ENCODE data around the gene MAP1LC3A.

MAP1LC3A gene

DNA sequence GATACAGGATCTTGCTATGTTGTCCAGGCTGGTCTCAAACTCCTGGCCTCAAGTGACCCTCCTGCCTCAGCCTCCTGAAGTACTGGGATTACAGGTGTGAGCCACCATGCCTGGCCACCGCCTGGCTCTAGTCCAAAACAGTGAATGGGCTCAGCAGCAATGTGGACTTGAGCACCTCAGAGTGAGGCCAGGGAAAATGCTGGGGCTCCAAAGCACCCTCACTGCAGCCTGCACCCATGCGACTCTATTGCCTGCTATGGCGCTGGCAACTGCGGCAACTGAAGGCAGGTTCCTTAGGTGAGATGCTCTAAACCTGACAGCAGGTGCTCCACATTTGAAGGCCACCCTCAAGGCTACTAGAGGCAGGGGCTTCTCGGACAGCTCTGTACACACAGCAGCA is 26.5 kb downstream of the MAP1LC3A start:
- DNase-seq (ENCODE audit: low read depth, low spot score) = no peak
- H3K27ac ChIP-seq = no peak overlapping the region
- H3K36me3 ChIP-seq (ENCODE audit: insufficient read depth, low read length) = peaks cover 6% of the 10 kb centered on the region
- TF ChIP-seq EZH2 (IDR thresholded peaks at IDR 0.05) = no peak
- no peak for TF ChIP-seq FOXP2 (optimal IDR thresholded peaks at IDR 0.05; ENCODE audit: control extremely low read depth, extremely low read length, insufficient read depth)
- no peak for TF ChIP-seq POLR2AphosphoS5 (IDR thresholded peaks at IDR 0.05; ENCODE audit: borderline replicate concordance, low read depth, low read length)
- no peak overlapping the region for H3K4me3 ChIP-seq
- no peaks in the 10 kb centered on the region for H3K9me3 ChIP-seq (ENCODE audit: low read depth, low read length)
- H3K9ac ChIP-seq (ENCODE audit: insufficient read length) = no peak overlapping the region

DNA sequence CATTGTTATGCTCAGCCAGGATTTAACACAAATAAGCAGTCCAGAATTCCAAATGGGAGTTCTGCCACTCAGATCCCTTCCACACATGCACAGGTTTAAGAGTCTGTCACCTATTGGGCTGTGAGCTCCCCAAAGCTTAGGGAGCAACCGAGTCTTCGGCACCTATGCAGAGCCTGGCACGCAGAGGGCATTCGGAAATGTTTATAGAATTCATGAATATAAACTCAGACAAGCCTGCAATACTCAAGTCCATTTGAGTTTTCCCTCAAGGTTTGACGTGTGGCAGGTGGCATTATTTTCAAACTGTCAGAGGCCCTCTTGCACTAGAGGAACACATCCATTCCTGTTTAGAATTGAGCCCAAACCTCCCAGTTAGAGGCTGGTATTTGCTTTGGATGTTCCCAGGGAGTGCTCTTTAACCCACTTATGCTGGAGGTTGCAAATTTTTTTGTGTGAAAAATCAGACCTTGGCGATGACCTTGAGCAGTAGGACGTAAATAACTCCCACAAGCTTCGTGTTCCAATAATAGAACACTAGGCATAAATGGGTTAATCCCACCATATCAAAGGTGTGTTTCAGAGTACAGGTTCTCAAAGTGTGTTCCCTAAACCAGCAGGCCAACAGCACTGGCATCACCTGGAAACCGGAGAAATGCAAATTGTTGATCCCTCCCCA is 28.1 kb downstream of the MAP1LC3A start:
- Histone ChIP-seq H3K9ac (ENCODE audit: insufficient read length) (no peak overlapping the region), H3K4me3 (no peak overlapping the region), H3K36me3 (ENCODE audit: insufficient read depth, low read length) (peaks cover 6% of the 10 kb centered on the region), H3K9me3 (ENCODE audit: low read depth, low read length) (no peaks in the 10 kb centered on the region), H3K27ac (no peak overlapping the region)
- TF ChIP-seq POLR2AphosphoS5 (IDR thresholded peaks at IDR 0.05; ENCODE audit: borderline replicate concordance, low read depth, low read length) = no peak
- no peak for TF ChIP-seq EZH2 (IDR thresholded peaks at IDR 0.05)
- no peak for TF ChIP-seq FOXP2 (optimal IDR thresholded peaks at IDR 0.05; ENCODE audit: control extremely low read depth, extremely low read length, insufficient read depth)
- DNase-seq (ENCODE audit: low read depth, low spot score) = no peak

DNA sequence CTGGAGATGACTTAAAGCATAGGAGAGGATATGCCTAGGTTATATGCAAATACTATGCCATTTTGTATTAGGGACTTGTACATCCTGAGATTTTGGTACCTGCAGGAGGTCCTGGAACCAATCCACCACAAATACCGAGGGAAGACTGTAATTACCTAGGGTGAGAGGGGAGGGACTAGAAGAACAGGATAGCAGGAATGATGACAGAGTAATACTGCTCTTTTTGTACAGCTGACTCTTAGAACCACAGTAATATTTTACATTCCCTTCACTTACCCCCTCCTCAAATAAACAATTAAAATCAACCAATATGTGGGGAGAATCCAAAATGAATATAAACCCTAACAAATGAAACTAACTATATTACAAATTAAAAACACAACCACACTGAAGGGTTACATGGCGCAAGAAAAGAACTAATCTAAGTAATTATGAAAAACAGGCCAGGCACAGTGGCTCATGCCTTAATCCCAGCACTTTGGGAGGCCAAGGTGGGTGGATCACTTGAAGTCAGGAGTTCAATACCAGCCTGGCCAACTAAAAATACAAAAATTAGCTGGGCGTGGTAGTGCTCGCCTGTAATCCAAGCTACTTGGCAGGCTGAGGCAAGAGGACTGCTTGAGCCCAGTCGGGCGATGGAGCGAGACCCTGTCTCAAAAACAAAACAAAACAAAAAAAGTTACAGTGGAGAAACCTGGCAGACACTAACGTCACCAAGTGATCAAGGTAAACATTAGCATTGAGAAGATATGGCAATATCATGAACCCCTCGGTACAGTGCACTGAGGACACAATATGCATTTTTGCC is 37.1 kb downstream of the MAP1LC3A start:
- DNase-seq (ENCODE audit: low read depth, low spot score) = no peak
- no peak for TF ChIP-seq FOXP2 (optimal IDR thresholded peaks at IDR 0.05; ENCODE audit: control extremely low read depth, extremely low read length, insufficient read depth)
- TF ChIP-seq EZH2 (IDR thresholded peaks at IDR 0.05) = no peak
- TF ChIP-seq POLR2AphosphoS5 (IDR thresholded peaks at IDR 0.05; ENCODE audit: borderline replicate concordance, low read depth, low read length) = no peak
- H3K9ac ChIP-seq (ENCODE audit: insufficient read length) = no peak overlapping the region
- no peaks in the 10 kb centered on the region for H3K9me3 ChIP-seq (ENCODE audit: low read depth, low read length)
- H3K36me3 ChIP-seq (ENCODE audit: insufficient read depth, low read length) = no peaks in the 10 kb centered on the region
- H3K27ac ChIP-seq = no peak overlapping the region
- H3K4me3 ChIP-seq = no peak overlapping the region

DNA sequence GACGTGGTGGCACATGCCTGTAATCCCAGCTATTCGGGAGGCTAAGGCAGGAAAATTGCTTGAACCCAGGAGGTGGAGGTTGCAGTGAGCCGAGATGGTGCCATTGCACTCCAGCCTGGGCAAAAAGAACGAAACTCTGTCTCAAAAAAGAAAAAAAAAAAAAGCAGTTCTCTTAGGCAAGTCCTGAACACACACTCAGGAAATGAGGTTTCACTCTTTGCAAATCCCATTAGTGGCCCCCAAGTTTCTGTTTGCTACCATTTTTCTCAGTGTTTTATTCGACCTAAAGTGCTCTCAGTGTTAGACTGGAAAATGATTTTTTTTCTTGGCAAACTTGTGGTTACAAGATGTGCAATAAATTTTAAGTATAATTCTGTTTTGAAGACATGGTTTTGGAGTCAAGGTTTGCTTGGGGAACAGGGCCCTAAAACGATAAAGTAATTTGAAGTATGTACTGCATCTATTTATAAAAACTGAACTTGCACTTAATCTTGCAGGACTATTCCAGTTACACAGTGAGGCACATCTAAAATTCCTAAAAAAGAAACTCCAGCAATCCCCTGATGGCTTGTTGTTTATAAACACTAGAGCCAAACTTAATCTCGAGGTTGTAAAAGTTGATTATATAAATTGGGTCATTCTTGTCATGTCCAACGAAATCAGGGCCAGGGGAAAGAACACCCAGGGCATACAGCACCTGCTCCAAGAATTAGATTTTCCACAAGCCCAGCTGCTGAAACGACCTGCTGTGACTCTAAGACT is 42.6 kb downstream of the MAP1LC3A start:
- Histone ChIP-seq H3K27ac (no peak overlapping the region), H3K9me3 (ENCODE audit: low read depth, low read length) (no peaks in the 10 kb centered on the region), H3K4me3 (no peak overlapping the region), H3K36me3 (ENCODE audit: insufficient read depth, low read length) (no peaks in the 10 kb centered on the region), H3K9ac (ENCODE audit: insufficient read length) (no peak overlapping the region)
- no peak for TF ChIP-seq POLR2AphosphoS5 (IDR thresholded peaks at IDR 0.05; ENCODE audit: borderline replicate concordance, low read depth, low read length)
- TF ChIP-seq EZH2 (IDR thresholded peaks at IDR 0.05) = no peak
- TF ChIP-seq FOXP2 (optimal IDR thresholded peaks at IDR 0.05; ENCODE audit: control extremely low read depth, extremely low read length, insufficient read depth) = no peak
- no peak for DNase-seq (ENCODE audit: low read depth, low spot score)

DNA sequence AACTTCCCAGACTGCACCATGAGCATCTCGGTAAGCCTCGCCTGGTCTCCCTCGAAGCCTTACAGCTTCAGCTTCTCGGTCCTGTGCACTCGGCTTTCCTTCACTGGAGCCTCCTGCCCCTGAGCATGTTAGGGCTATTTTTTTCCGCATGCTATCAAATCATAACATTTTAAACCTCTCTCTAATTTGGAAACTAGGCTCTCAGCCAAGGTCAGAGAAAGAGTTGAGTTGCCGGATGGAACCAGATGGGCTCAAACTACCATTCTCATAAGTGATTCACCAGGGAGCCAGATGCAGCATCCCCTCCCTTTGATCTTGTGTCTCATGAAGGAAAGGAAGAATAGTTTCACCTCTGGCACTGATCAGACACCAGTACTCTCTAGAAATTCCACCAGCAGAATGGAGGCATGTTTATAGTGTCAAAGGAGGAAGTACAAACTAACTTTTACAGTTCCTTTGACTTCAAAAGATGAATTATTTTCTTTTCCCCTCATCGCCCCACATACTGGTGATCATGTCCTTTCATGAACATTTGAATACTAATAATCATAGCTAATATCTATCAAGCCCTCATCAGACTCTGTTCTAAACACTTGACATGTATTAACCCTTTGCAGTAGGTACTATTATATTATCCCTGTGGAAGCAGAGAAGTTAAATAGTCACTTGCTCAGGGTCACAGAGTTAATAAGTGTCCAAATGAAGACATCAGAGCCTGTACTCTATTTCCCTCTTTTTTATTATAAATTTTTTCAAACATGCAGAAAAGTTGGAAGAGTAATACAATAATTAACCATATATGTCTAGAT is 46.7 kb downstream of the MAP1LC3A start:
- no peaks in the 10 kb centered on the region for H3K36me3 ChIP-seq (ENCODE audit: insufficient read depth, low read length)
- no peak for DNase-seq (ENCODE audit: low read depth, low spot score)
- H3K9me3 ChIP-seq (ENCODE audit: low read depth, low read length) = no peaks in the 10 kb centered on the region
- H3K27ac ChIP-seq = no peak overlapping the region
- TF ChIP-seq EZH2 (IDR thresholded peaks at IDR 0.05) = no peak
- no peak for TF ChIP-seq FOXP2 (optimal IDR thresholded peaks at IDR 0.05; ENCODE audit: control extremely low read depth, extremely low read length, insufficient read depth)
- no peak for TF ChIP-seq POLR2AphosphoS5 (IDR thresholded peaks at IDR 0.05; ENCODE audit: borderline replicate concordance, low read depth, low read length)
- H3K9ac ChIP-seq (ENCODE audit: insufficient read length) = no peak overlapping the region
- no peak overlapping the region for H3K4me3 ChIP-seq

DNA sequence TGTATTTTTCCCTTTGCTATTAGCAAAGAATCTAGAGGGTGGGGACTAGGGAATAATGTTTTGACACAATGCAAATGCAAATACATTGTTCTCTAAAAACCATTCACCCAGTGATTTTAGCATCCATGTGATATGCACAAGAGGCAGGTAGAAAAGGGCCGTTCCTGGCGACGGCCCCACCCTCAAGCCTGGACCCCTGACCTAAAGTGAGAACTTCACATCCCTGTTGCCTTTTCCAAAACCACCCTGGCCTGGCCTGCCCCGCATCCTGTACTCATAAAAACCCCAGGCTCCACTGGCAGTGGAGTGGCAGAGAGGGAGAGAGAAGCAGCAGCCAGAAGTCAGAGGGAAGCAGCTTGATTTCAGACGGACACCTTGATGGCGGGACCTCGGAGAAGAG is 48.5 kb downstream of the MAP1LC3A start:
- H3K36me3 ChIP-seq (ENCODE audit: insufficient read depth, low read length) = no peaks in the 10 kb centered on the region
- H3K9me3 ChIP-seq (ENCODE audit: low read depth, low read length) = no peaks in the 10 kb centered on the region
- no peak overlapping the region for H3K27ac ChIP-seq
- H3K4me3 ChIP-seq = no peak overlapping the region
- TF ChIP-seq FOXP2 (optimal IDR thresholded peaks at IDR 0.05; ENCODE audit: control extremely low read depth, extremely low read length, insufficient read depth) (no peak), POLR2AphosphoS5 (IDR thresholded peaks at IDR 0.05; ENCODE audit: borderline replicate concordance, low read depth, low read length) (no peak), EZH2 (IDR thresholded peaks at IDR 0.05) (no peak)
- no peak overlapping the region for H3K9ac ChIP-seq (ENCODE audit: insufficient read length)
- DNase-seq (ENCODE audit: low read depth, low spot score) = no peak
